ENCODE data around the gene SLC12A3.

DNA sequence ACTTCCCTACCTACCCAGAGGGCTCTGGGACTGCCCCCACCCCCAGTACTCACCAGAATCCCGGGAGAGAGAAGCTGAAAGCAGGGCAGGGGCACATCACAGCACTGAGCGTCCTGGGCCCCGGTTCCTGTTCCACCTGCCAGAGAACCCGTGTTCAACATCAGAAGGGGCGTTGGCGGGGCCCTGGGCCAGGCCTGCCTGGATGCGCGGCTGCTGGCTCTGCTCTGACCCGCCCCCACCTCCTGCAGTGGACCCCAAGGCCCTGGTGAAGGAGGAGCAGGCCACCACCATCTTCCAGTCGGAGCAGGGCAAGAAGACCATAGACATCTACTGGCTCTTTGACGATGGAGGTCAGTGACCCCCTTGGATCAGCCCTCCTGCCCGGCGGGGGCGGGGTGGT is 27.7 kb downstream of the SLC12A3 start:
- TF ChIP-seq CTCF (IDR thresholded peaks at IDR 0.05; ENCODE audit: borderline replicate concordance, extremely low read depth, low read length, poor library complexity, severe bottlenecking) (no peak), EZH2 (IDR thresholded peaks at IDR 0.05; ENCODE audit: borderline replicate concordance, low read depth, low read length, severe bottlenecking) (no peak)
